CD4-positive, alpha-beta T cell treated with Interleukin-21 for 1 hour (primary cell): ENCODE results near the gene SHISA3.
"Not testable (repeated sequence)": the region's sequence is repeated elsewhere in the genome, so short reads cannot be mapped to it uniquely, and the experiment has no call there.

ENCODE experiments used
- DNase-seq: peaks from one replicate; pipeline ENCODE4 v3.0.0-alpha.2; 2020

SHISA3 gene

GRCh38 chr4:42396752-42397634, at the start of gene SHISA3:
Gene SHISA3, plus strand, starts transcription at chr4:42397488. Its CDS starts 569 bp downstream, at chr4:42398057.
- no peak for DNase-seq

GRCh38 chr4:42348247-42348646, 49.0 kb upstream of the SHISA3 start:
- no peak for DNase-seq

GRCh38 chr4:42348692-42349091, 48.6 kb upstream of the SHISA3 start:
- no peak for DNase-seq

- no peak for DNase-seq
Observed at GRCh38 chr4:42350611-42351182, 46.6 kb upstream of the SHISA3 start.

GRCh38 chr4:42352049-42352448, 45.2 kb upstream of the SHISA3 start:
- no peak for DNase-seq

GRCh38 chr4:42357325-42357724, 40.0 kb upstream of the SHISA3 start:
- no peak for DNase-seq

GRCh38 chr4:42359711-42360110, 37.6 kb upstream of the SHISA3 start:
- no peak for DNase-seq

- DNase-seq, result no peak
Observed at GRCh38 chr4:42360256-42360669, 37.0 kb upstream of the SHISA3 start.

GRCh38 chr4:42361456-42361855, 35.8 kb upstream of the SHISA3 start:
- no peak for DNase-seq

- no peak for DNase-seq
Observed at GRCh38 chr4:42362591-42362990, 34.7 kb upstream of the SHISA3 start.

- no peak for DNase-seq
Observed at GRCh38 chr4:42363614-42364013, 33.7 kb upstream of the SHISA3 start.

GRCh38 chr4:42364266-42365053, 32.8 kb upstream of the SHISA3 start:
- no peak for DNase-seq

GRCh38 chr4:42366959-42367358, 30.3 kb upstream of the SHISA3 start:
- no peak for DNase-seq

GRCh38 chr4:42369489-42369888, 27.8 kb upstream of the SHISA3 start:
- no peak for DNase-seq

GRCh38 chr4:42371305-42372252, 25.7 kb upstream of the SHISA3 start:
- no peak for DNase-seq

- DNase-seq, result not testable (repeated sequence)
Observed at GRCh38 chr4:42372303-42372702, 25.0 kb upstream of the SHISA3 start.

- DNase-seq, result no peak
Observed at GRCh38 chr4:42377497-42377896, 19.8 kb upstream of the SHISA3 start.

GRCh38 chr4:42381666-42382065, 15.6 kb upstream of the SHISA3 start:
- DNase-seq, result no peak

- no peak for DNase-seq
Observed at GRCh38 chr4:42385516-42385915, 11.8 kb upstream of the SHISA3 start.

GRCh38 chr4:42390622-42391354, 6.5 kb upstream of the SHISA3 start:
- DNase-seq, result no peak

GRCh38 chr4:42391355-42391664, 6.0 kb upstream of the SHISA3 start:
- no peak for DNase-seq

GRCh38 chr4:42391981-42392380, 5.3 kb upstream of the SHISA3 start:
- no peak for DNase-seq
